HepG2 (cell line): ENCODE data around the gene CD151. TPM values are rescaled to one million over a fixed set of nuclear protein-coding genes. Genes with fewer than 3 reads are reported as not detected.
A peak's percentile ranks its signal among the peaks of the same experiment; 100 is the strongest.

Experiments
- ATAC-seq: fragments of 200-7000 bp; cut with Tn5 transposase; 3 replicates; pipeline ENCODE4 v1.9.1; 2020; ENCODE audit warnings: mild to moderate bottlenecking, moderate library complexity
- BruUV-seq: library from RNA; stranded (reverse); fragments of 400-500 nt; replicated peaks from 2 replicates; lab custom pipeline; 2021; lab: Mats Ljungman, UMichigan
- CTCF ChIA-PET: fragments of 300-600 bp; formaldehyde crosslinking; extraction: SDS; loops from one replicate; lab custom pipeline; 2021; ENCODE audit warnings: low total read pairs, inconsistent platforms, low intra/inter-chr PET ratio; lab: Yijun Ruan, JAX
- POLR2A ChIA-PET: fragments of 350-600 bp; sonication (Branson Sonifier 250); formaldehyde crosslinking; loops from one replicate; lab custom pipeline; 2020; ENCODE audit warnings: antibody characterized with exemption, inconsistent platforms; lab: Yijun Ruan, JAX
- DNase-seq: peaks from one replicate; pipeline ENCODE4 v3.0.0-alpha.2; 2015; ENCODE audit warnings: low spot score
- FAIRE-seq: peaks from 3 replicates; lab custom pipeline; 2011; peaks lifted over from hg19 to GRCh38; lab: Jason Lieb, UNC
- H2AFZ ChIP-seq: one replicate; pipeline ENCODE4 v1.6.1; 2011; ENCODE audit warnings: low read length, inconsistent platforms
- H3K27ac ChIP-seq: fragments of 300-600 bp; 3 replicates; pipeline ENCODE4 v1.8.0; 2011; ENCODE audit warnings: mixed run types, mild to moderate bottlenecking, mixed read lengths, low read length, inconsistent platforms; ENCODE audit not compliant: insufficient read depth; ENCODE audit errors: extremely low read length
- H3K27me3 ChIP-seq, 2 experiments: fragments of 200-600 bp in 1 of 2; 2 replicates in 1 of 2; 3 replicates in 1 of 2; pipeline versions ENCODE4 v1.6.0 to v1.8.0; 2011; ENCODE audit warnings: low read length in 2 of 2, mild to moderate bottlenecking in 2 of 2, moderate library complexity in 2 of 2, inconsistent platforms in 1 of 2; ENCODE audit not compliant: insufficient read depth in 2 of 2, control insufficient read depth in 1 of 2
- H3K36me3 ChIP-seq, 2 experiments: fragments of 200-600 bp in 1 of 2; replicated peaks in 1 of 2; 2 replicates in 1 of 2; 3 replicates in 1 of 2; pipeline versions ENCODE4 v1.5.1 to v1.8.0; 2011; ENCODE audit warnings: low read length in 2 of 2, inconsistent platforms in 1 of 2; ENCODE audit not compliant: insufficient read depth in 2 of 2, control insufficient read depth in 1 of 2
- H3K4me1 ChIP-seq: 2 replicates; pipeline ENCODE4 v1.5.1; 2012; ENCODE audit warnings: low read length, inconsistent platforms; ENCODE audit not compliant: insufficient read depth
- H3K4me2 ChIP-seq: 2 replicates; pipeline ENCODE4 v1.6.0; 2011; ENCODE audit warnings: low read depth, low read length, inconsistent platforms
- H3K4me3 ChIP-seq, 3 experiments: fragments of 200-600 bp in 1 of 3; sonication (generic), shearing (Covaris generic) in 1 of 3; replicated peaks in 1 of 3; 2 replicates each; pipeline ENCODE4 v1.5.1; 2011 to 2016; ENCODE audit warnings: low read length in 3 of 3, inconsistent platforms in 2 of 3, low read depth in 2 of 3, mild to moderate bottlenecking in 2 of 3, control low read depth in 1 of 3, mixed read lengths in 1 of 3; ENCODE audit not compliant: insufficient read depth in 1 of 3
- H3K79me2 ChIP-seq: one replicate; pipeline ENCODE4 v1.6.1; 2011; ENCODE audit warnings: low read length, inconsistent platforms; ENCODE audit not compliant: insufficient read depth
- H3K9ac ChIP-seq: 2 replicates; pipeline ENCODE4 v1.6.0; 2011; ENCODE audit warnings: mild to moderate bottlenecking, low read depth, low read length, inconsistent platforms; ENCODE audit not compliant: insufficient read depth
- H3K9me3 ChIP-seq: 2 replicates; pipeline ENCODE4 v1.5.1; 2012; ENCODE audit warnings: mild to moderate bottlenecking, low read length
- H4K20me1 ChIP-seq: 2 replicates; pipeline ENCODE4 v1.6.0; 2011; ENCODE audit warnings: inconsistent platforms, mild to moderate bottlenecking, low read length, moderate library complexity; ENCODE audit not compliant: insufficient read depth
- AGO2 ChIP-seq: fragments of 200-400 bp; formaldehyde crosslinking; optimal IDR thresholded peaks from 2 replicates; pipeline ENCODE3; 2017; ENCODE audit warnings: mild to moderate bottlenecking, low read depth, low read length, moderate library complexity
- KLF6 ChIP-seq: IDR thresholded peaks from 2 replicates; pipeline ENCODE4 v1.8.0; 2016; ENCODE audit warnings: missing biosample characterization, missing genetic modification reagents
- POLR2A ChIP-seq, 2 experiments: IDR thresholded peaks; 2 replicates each; pipeline ENCODE4 v1.6.1; 2011; ENCODE audit warnings: low read depth in 2 of 2, low read length in 2 of 2, mild to moderate bottlenecking in 1 of 2, moderate library complexity in 1 of 2; ENCODE audit not compliant: insufficient read depth in 1 of 2
- ZNF343 ChIP-seq: sonication (generic); formaldehyde crosslinking; IDR thresholded peaks from 2 replicates; pipeline ENCODE4 v1.4.0; 2020; ENCODE audit warnings: mild to moderate bottlenecking, missing genetic modification reagents
- ZNF354B ChIP-seq: sonication (generic); formaldehyde crosslinking; IDR thresholded peaks from 2 replicates; pipeline ENCODE4 v1.8.0; 2022; ENCODE audit warnings: mild to moderate bottlenecking, missing genetic modification reagents
- WGBS: methylation state at CpG from one replicate; pipeline ENCODE4 v1.1.6; 2017; ENCODE audit warnings: low lambda C conversion rate; 5-methylcytosine and 5-hydroxymethylcytosine counted together
- in situ Hi-C: cut with HindIII; loops from 2 replicates; pipeline ENCODE4 v1.10.0; 2017; ENCODE audit warnings: low pct_unique_long_range_greater_than_20kb; ENCODE audit not compliant: extremely low pct_ligation_motif_present
- intact Hi-C: fragments of 100-400 bp; cut with micrococcal nuclease; formaldehyde crosslinking; loops from one replicate; pipeline ENCODE4 v1.10.0; 2022; ENCODE audit not compliant: unreplicated experiment
- polyA plus RNA-seq, 8 experiments: library from polyadenylated mRNA; depleted of rRNA in 3 of 8; stranded (reverse) in 7 of 8; unstranded in 1 of 8; fragments of >200 nt; fragmentation: Illumina TruSeq in 4 of 8; extraction: Trizol in 4 of 8; gene quantifications; 2 replicates each; pipeline versions ENCODE4 v1.2.1 to v1.2.3, GENCODE V29; 2011 to 2016; ENCODE audit warnings: low read depth in 4 of 8, missing spikeins in 1 of 8, mixed read lengths in 1 of 8; ENCODE audit not compliant: insufficient read depth in 1 of 8
- total RNA-seq, 5 experiments: library from RNA; depleted of rRNA; stranded (reverse); fragments of >200 nt; fragmentation: Illumina TruSeq; extraction: Trizol; gene quantifications; 2 replicates each; pipeline ENCODE4 v1.2.3, GENCODE V29; 2016; ENCODE audit warnings: low read depth in 1 of 5
- TF ChIP-seq, protein P1 (sequence below): sonication (generic); formaldehyde crosslinking; IDR thresholded peaks from 2 replicates; pipeline ENCODE4 v1.4.0; 2020; ENCODE audit warnings: mild to moderate bottlenecking, missing genetic modification reagents
- TF ChIP-seq, protein P2 (sequence below): sonication (generic); formaldehyde crosslinking; IDR thresholded peaks from 2 replicates; pipeline ENCODE4 v1.9.0; 2022; ENCODE audit warnings: missing genetic modification reagents, mild to moderate bottlenecking, borderline replicate concordance

CD151 gene
- total and polyA plus RNA-seq, 2 of the 13 experiments (the other 11 are each of a cell fraction or from before 2014, with no cell fraction given) = 125 to 197 TPM

DNA sequence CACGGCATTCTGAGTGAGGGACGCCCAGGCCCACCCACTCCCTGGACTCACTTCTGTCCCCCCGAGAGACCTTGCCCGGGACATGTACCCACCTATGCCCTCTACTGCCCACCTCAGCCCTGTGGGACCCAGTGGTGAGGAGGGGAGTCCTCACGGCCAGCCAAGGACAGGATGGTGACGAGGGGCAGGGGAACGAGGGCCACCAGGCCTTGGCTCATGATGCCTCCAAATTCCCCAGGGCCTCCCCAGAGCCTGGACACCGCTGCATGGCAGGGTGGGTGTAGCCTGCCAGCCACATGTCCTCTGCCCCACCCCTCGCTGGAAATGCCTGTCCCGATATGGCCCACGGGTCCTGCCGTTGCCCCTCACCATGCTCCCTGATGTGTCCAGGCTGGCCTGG is 36.0 kb downstream of the CD151 start:
- peaks cover under 1 to 6% of the 10 kb centered on the region in 2 experiments; a peak in 2 of 5 replicates for H3K36me3 ChIP-seq
- 0 out of 2 replicates have a peak, but pooled peaks cover 8% of the 10 kb centered on the region for H3K4me1 ChIP-seq
- 98% methylated on average over 8 of the region's 12 CpGs for WGBS
- no peak overlapping the region for H3K4me2 ChIP-seq
- no peaks in the 10 kb centered on the region for H3K9me3 ChIP-seq
- H3K79me2 ChIP-seq = no peaks in the 10 kb centered on the region
- H4K20me1 ChIP-seq = no peaks in the 10 kb centered on the region
- CTCF ChIA-PET = no interaction called here
- in situ Hi-C loops = no loop called here
- no peak for DNase-seq
- POLR2A ChIA-PET = no interaction called here
- TF ChIP-seq ZNF354B (CRISPR knock-in tag) (no peak), AGO2 (peak; percentile 89)
- no peak overlapping the region for H2AFZ ChIP-seq
- no peak for ATAC-seq
- intact Hi-C loops = no loop called here
- no peak for FAIRE-seq
- BruUV-seq = no TSS peak
- no peak overlapping the region for H3K9ac ChIP-seq
- no peaks in the 10 kb centered on the region for H3K27me3 ChIP-seq
- no peak overlapping the region for H3K27ac ChIP-seq
- H3K4me3 ChIP-seq = no peak overlapping the region

DNA sequence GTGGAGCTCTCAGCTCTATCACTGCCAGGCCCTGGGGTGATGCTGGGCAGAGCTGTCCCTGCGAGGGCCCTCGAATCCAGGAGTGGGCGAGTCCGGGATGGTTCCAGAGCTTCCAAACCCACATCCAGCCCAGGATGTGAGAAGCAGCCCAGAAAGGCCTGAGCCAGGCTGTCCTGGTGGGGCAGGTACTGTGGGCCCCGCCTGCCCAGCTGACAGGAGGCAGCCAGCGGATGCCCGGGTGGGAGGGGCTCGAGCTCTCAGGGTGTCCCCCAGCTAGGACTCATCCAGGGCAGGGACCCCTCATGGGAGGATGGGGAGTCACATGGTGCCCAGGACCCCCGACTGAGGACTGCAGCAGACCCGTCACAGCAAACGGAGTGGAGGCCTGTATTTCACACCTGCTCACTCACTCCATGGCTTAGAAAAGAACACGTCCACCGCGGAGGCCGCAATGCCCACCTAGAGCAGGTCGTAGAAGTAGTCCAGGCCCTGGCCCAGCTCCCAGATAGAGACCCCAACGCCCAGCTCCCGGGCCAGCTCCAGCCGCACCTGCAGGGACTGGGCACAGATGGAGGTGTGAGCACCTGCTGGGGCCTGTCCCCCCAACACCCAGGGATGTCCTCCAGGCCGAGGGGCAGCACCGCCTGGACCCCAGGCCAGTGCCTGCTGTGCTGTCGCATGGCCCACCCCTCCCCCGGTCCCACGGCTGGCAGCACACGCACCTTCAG is 36.8 kb downstream of the CD151 start:
- Histone ChIP-seq H2AFZ (no peak overlapping the region), H3K9ac (no peak overlapping the region), H3K4me2 (no peak overlapping the region), H3K4me1 (0 out of 2 replicates have a peak, but pooled peaks cover 8% of the 10 kb centered on the region), H3K36me3 (peaks cover 0 to 8% of the 10 kb centered on the region in 2 experiments; a peak in 2 of 5 replicates), H3K27me3 (no peaks in the 10 kb centered on the region), H3K9me3 (no peaks in the 10 kb centered on the region), H3K27ac (no peak overlapping the region), H4K20me1 (no peaks in the 10 kb centered on the region), H3K4me3 (no peak overlapping the region), H3K79me2 (no peaks in the 10 kb centered on the region)
- ATAC-seq = no peak; the same call in 2 of the 3 replicates
- ChIA-PET CTCF (interaction anchor here (1.0 kb wide), 1 partner anchor 182 kb away, joined by 3 read pairs; no protein-coding TSS in a partner anchor), POLR2A (no interaction called here)
- WGBS = 97% methylated on average over 5 of the region's 25 CpGs
- no TSS peak for BruUV-seq
- in situ Hi-C loops (no loop called here), intact Hi-C loops (no loop called here)
- FAIRE-seq = no peak
- TF ChIP-seq KLF6 (CRISPR knock-in tag) (no peak), POLR2A (IDR thresholded peaks at IDR 0.05; ENCODE audit: insufficient read depth in 1 of 2, low read depth in 2 of 2, low read length in 2 of 2) (0 out of 4 replicates have a peak, but pooled peaks of 1 of the 2 experiments have one; percentile 19), AGO2 (peak; percentile 36), ZNF343 (0 out of 2 replicates have a peak, but pooled peaks have one; percentile 18)
- TF ChIP-seq, protein P1, sequence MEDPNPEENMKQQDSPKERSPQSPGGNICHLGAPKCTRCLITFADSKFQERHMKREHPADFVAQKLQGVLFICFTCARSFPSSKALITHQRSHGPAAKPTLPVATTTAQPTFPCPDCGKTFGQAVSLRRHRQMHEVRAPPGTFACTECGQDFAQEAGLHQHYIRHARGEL = 0 out of 2 replicates have a peak, but pooled peaks have one; percentile 14
- TF ChIP-seq, protein P2, sequence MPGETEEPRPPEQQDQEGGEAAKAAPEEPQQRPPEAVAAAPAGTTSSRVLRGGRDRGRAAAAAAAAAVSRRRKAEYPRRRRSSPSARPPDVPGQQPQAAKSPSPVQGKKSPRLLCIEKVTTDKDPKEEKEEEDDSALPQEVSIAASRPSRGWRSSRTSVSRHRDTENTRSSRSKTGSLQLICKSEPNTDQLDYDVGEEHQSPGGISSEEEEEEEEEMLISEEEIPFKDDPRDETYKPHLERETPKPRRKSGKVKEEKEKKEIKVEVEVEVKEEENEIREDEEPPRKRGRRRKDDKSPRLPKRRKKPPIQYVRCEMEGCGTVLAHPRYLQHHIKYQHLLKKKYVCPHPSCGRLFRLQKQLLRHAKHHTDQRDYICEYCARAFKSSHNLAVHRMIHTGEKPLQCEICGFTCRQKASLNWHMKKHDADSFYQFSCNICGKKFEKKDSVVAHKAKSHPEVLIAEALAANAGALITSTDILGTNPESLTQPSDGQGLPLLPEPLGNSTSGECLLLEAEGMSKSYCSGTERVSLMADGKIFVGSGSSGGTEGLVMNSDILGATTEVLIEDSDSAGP (CRISPR knock-in tag) = 0 out of 2 replicates have a peak, but pooled peaks have one; percentile 18
- no peak for DNase-seq
